Neural cell (in vitro differentiated cells): ENCODE data around the gene RGS14. TPM values are rescaled to one million over a fixed set of nuclear protein-coding genes. Genes with fewer than 3 reads are reported as not detected.

Experiments
- H2AFZ ChIP-seq: fragments of 200-600, 300-800 bp; sonication (generic), shearing (Covaris generic); 2 replicates; pipeline ENCODE4 v1.6.0; 2014; ENCODE audit warnings: low read depth, mild to moderate bottlenecking, antibody characterized with exemption, low read length, moderate library complexity
- H3F3A ChIP-seq: fragments of 200-600 bp; shearing (Covaris generic); 2 replicates; pipeline ENCODE4 v1.6.1; 2016; ENCODE audit warnings: mild to moderate bottlenecking, moderate library complexity, mixed read lengths, antibody characterized with exemption, low read length; ENCODE audit not compliant: insufficient read depth, poor library complexity, severe bottlenecking
- H3K27ac ChIP-seq: fragments of 200-600, 300-800 bp; sonication (generic), shearing (Covaris generic); 2 replicates; pipeline ENCODE4 v1.5.1; 2014; ENCODE audit warnings: mild to moderate bottlenecking, low read length, moderate library complexity
- H3K27me3 ChIP-seq: fragments of 300-800, 200-600 bp; sonication (generic), shearing (Covaris generic); 2 replicates; pipeline ENCODE4 v1.6.0; 2014; ENCODE audit warnings: mild to moderate bottlenecking, low read depth, low read length, moderate library complexity; ENCODE audit not compliant: insufficient read depth
- H3K36me3 ChIP-seq: fragments of 300-800, 200-600 bp; sonication (generic), shearing (Covaris generic); 2 replicates; pipeline ENCODE4 v1.5.1; 2014; ENCODE audit warnings: mild to moderate bottlenecking, antibody characterized with exemption, low read length, moderate library complexity; ENCODE audit not compliant: insufficient read depth
- H3K4me2 ChIP-seq: fragments of 300-800, 200-600 bp; sonication (generic), shearing (Covaris generic); 2 replicates; pipeline ENCODE4 v1.6.0; 2014; ENCODE audit warnings: mild to moderate bottlenecking, low read length
- H3K4me3 ChIP-seq: fragments of 300-800, 200-600 bp; sonication (generic), shearing (Covaris generic); 2 replicates; pipeline ENCODE4 v1.5.1; 2014; ENCODE audit warnings: mild to moderate bottlenecking, low read length, moderate library complexity
- H3K79me2 ChIP-seq: fragments of 200-600 bp; shearing (Covaris generic); replicated peaks from 2 replicates; pipeline ENCODE4 v1.6.0; 2014; ENCODE audit warnings: mild to moderate bottlenecking, low read length, moderate library complexity; ENCODE audit not compliant: insufficient read depth
- H3K9ac ChIP-seq: fragments of 300-800, 200-600 bp; sonication (generic), shearing (Covaris generic); 2 replicates; pipeline ENCODE4 v1.6.1; 2016; ENCODE audit warnings: mild to moderate bottlenecking, low read length, mixed read lengths
- H3K9me2 ChIP-seq: fragments of 200-600 bp; shearing (Covaris generic); 2 replicates; pipeline ENCODE4 v1.6.1; 2016; ENCODE audit warnings: mild to moderate bottlenecking, low read length, mixed read lengths; ENCODE audit not compliant: insufficient read depth
- H3K9me3 ChIP-seq: fragments of 200-600, 300-800 bp; sonication (generic), shearing (Covaris generic); 2 replicates; pipeline ENCODE4 v1.6.1; 2016; ENCODE audit warnings: mild to moderate bottlenecking, mixed run types, low read length, moderate library complexity, mixed read lengths
- H4K20me1 ChIP-seq: fragments of 200-600 bp; shearing (Covaris generic); 2 replicates; pipeline ENCODE4 v1.6.1; 2016; ENCODE audit warnings: mild to moderate bottlenecking, mixed run types; ENCODE audit not compliant: insufficient read depth
- EP300 ChIP-seq: fragments of 450-650 bp; conservative IDR thresholded peaks from 2 replicates; pipeline ENCODE4 v1.6.1; 2014; ENCODE audit warnings: antibody characterized with exemption, mild to moderate bottlenecking, moderate library complexity; ENCODE audit not compliant: poor library complexity, severe bottlenecking
- EZH2 ChIP-seq: fragments of 200-600, 300-800 bp; shearing (Covaris generic), sonication (generic); IDR thresholded peaks from 2 replicates; pipeline ENCODE4 v1.6.1; 2014; ENCODE audit warnings: antibody characterized with exemption, low read length, borderline replicate concordance, mild to moderate bottlenecking; ENCODE audit not compliant: insufficient read depth, poor library complexity, severe bottlenecking
- MXI1 ChIP-seq: fragments of 450-650 bp; conservative IDR thresholded peaks from 2 replicates; pipeline ENCODE4 v1.6.1; 2014; ENCODE audit warnings: antibody characterized with exemption, mild to moderate bottlenecking; ENCODE audit not compliant: poor library complexity, severe bottlenecking
- POLR2AphosphoS5 ChIP-seq: IDR thresholded peaks from 2 replicates; pipeline ENCODE4 v1.6.1; 2012
- RAD21 ChIP-seq: fragments of 450-650 bp; conservative IDR thresholded peaks from 2 replicates; pipeline ENCODE4 v1.6.1; 2014; ENCODE audit warnings: antibody characterized with exemption, mild to moderate bottlenecking, moderate library complexity
- REST ChIP-seq: IDR thresholded peaks from 2 replicates; pipeline ENCODE4 v1.6.1; 2012; ENCODE audit warnings: borderline replicate concordance
- SMC3 ChIP-seq: fragments of 450-650 bp; conservative IDR thresholded peaks from 2 replicates; pipeline ENCODE4 v1.6.1; 2014; ENCODE audit warnings: antibody characterized with exemption, mild to moderate bottlenecking, moderate library complexity; ENCODE audit not compliant: poor library complexity
- TAF1 ChIP-seq: IDR thresholded peaks from 2 replicates; pipeline ENCODE4 v1.6.1; 2012; ENCODE audit warnings: low read depth
- polyA plus RNA-seq: library from polyadenylated mRNA; depleted of rRNA; stranded (reverse); fragments of >200 nt; gene quantifications from 2 replicates; pipeline ENCODE4 v1.2.3, GENCODE V29; 2014
- TF ChIP-seq, protein P1 (sequence below): fragments of 450-650 bp; IDR thresholded peaks from 2 replicates; pipeline ENCODE4 v1.5.1; 2014; ENCODE audit warnings: antibody characterized with exemption, mild to moderate bottlenecking, moderate library complexity; ENCODE audit not compliant: poor library complexity, severe bottlenecking

The RGS14 gene
- polyA plus RNA-seq, 1 donor from 2014 or later = 32.3 TPM

DNA sequence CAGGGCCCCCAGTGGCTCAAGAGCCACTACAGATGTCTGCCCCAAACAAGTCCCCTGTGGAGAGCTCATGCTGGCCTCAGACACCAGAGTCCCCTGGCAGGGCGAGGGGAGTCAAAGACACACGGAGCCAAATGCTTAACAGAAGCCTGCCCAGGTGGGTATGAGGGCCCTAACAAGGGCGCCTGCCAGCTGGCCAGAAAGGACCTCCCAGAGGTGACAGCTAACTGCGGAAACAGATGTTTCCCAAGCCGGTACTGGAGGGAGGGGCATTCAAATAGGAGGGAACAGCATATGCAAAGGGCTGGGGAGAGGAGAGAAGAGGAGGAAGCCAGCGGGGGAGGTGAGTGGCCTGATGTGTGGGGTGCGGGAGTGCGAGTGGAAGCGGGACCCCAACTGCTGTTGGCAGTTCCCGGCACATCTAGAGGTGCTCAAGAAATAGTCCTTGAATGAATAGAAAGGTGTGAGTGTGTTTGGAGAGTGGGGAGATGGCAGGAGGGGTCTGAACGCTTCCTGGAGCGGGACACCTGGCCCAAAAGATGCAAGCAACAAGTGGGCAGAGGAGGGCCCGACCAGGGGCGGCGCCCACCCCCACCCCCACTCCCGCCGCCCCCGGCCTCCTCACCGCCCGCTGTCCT lies 46.9 kb upstream of the RGS14 start:
- no peak overlapping the region for H3K4me2 ChIP-seq
- no peaks in the 10 kb centered on the region for H3F3A ChIP-seq
- no peaks in the 10 kb centered on the region for H3K9me2 ChIP-seq
- H3K9ac ChIP-seq = no peak overlapping the region
- H3K4me3 ChIP-seq = peak overlapping the region; percentile 93
- H3K27me3 ChIP-seq = no peaks in the 10 kb centered on the region
- H4K20me1 ChIP-seq = no peaks in the 10 kb centered on the region
- H3K27ac ChIP-seq = no peak overlapping the region
- no peaks in the 10 kb centered on the region for H3K9me3 ChIP-seq
- no peaks in the 10 kb centered on the region for H3K79me2 ChIP-seq
- no peak overlapping the region for H2AFZ ChIP-seq
- no peaks in the 10 kb centered on the region for H3K36me3 ChIP-seq
- no peak for TF ChIP-seq REST
- TF ChIP-seq EP300 = no peak
- TF ChIP-seq POLR2AphosphoS5 = no peak
- TF ChIP-seq RAD21 = no peak
- TF ChIP-seq MXI1 = no peak
- no peak for TF ChIP-seq SMC3
- no peak for TF ChIP-seq EZH2
- TF ChIP-seq, protein P1, sequence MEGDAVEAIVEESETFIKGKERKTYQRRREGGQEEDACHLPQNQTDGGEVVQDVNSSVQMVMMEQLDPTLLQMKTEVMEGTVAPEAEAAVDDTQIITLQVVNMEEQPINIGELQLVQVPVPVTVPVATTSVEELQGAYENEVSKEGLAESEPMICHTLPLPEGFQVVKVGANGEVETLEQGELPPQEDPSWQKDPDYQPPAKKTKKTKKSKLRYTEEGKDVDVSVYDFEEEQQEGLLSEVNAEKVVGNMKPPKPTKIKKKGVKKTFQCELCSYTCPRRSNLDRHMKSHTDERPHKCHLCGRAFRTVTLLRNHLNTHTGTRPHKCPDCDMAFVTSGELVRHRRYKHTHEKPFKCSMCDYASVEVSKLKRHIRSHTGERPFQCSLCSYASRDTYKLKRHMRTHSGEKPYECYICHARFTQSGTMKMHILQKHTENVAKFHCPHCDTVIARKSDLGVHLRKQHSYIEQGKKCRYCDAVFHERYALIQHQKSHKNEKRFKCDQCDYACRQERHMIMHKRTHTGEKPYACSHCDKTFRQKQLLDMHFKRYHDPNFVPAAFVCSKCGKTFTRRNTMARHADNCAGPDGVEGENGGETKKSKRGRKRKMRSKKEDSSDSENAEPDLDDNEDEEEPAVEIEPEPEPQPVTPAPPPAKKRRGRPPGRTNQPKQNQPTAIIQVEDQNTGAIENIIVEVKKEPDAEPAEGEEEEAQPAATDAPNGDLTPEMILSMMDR = no peak
- TF ChIP-seq TAF1 = no peak

DNA sequence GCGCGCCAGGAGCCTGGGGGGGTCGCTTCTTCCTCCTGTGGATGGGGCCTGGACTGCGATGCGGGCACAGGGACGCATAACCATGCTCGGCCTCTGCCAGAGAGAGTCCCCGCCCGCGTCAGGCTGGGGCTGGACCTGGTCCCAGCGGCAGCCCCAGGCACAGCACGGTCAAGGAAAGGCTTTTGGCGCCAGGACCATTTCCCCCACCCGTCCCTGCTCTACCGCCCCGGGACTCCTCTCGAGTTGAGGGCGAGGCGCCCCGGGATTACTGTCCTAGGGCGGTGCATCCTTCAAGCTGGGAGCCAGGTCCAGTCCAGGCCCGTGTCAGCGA lies 46.4 kb upstream of the RGS14 start:
- H3K9me3 ChIP-seq = no peaks in the 10 kb centered on the region
- peak overlapping the region; percentile 22 for H3K9ac ChIP-seq
- H3K4me3 ChIP-seq = peak overlapping the region; percentile 93
- peak overlapping the region; percentile 96 for H3K4me2 ChIP-seq
- H3K9me2 ChIP-seq = no peaks in the 10 kb centered on the region
- H4K20me1 ChIP-seq = no peaks in the 10 kb centered on the region
- H3K27me3 ChIP-seq = no peaks in the 10 kb centered on the region
- no peak overlapping the region for H3K27ac ChIP-seq
- H2AFZ ChIP-seq = no peak overlapping the region
- H3F3A ChIP-seq = no peaks in the 10 kb centered on the region
- H3K36me3 ChIP-seq = no peaks in the 10 kb centered on the region
- TF ChIP-seq TAF1 (no peak), RAD21 (no peak), EP300 (no peak), POLR2AphosphoS5 (no peak), REST (no peak), EZH2 (no peak), MXI1 (no peak), SMC3 (no peak)
- TF ChIP-seq, protein P1 = no peak
- H3K79me2 ChIP-seq = no peaks in the 10 kb centered on the region
